Thyroid gland (tissue), 4 donors: ENCODE measurements around the gene ZNRF1.

ENCODE experiments used
- POLR2A ChIP-seq, 2 donors: fragments of 450-650 bp; IDR thresholded peaks; one replicate each; pipeline ENCODE4 v1.6.1; 2017; ENCODE audit warnings: antibody characterized with exemption in 2 of 2, mild to moderate bottlenecking in 2 of 2, moderate library complexity in 1 of 2
- TF ChIP-seq, protein P1 (sequence below), 6 experiments: fragments of 200-600 bp in 3 of 6; fragments of 450-650 bp in 3 of 6; sonication (generic) in 3 of 6; IDR thresholded peaks; one replicate each; pipeline ENCODE4 v1.5.1; 2016 to 2019; ENCODE audit warnings: antibody characterized with exemption in 6 of 6, mild to moderate bottlenecking in 2 of 6, inconsistent platforms in 1 of 6, moderate library complexity in 1 of 6

DNA sequence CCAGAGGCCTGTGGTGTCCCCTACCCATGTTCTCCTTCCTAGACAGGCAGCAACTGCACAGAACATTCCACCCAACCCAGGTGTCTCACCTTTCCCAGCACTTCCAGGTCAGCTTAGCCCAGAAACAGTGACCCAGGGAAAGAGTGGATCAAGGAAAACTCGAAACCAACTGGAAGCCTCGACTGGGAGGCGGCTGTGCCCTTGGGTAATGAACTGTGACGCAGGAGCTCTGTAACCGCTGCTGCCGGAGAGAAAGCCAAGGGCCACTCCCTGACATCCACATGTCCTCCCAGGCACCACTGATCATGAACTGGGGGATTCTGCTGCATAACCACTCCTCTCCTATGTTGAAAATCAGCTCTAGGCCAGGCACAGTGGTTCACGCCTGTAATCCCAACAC lies 48.3 kb upstream of the ZNRF1 start:
- TF ChIP-seq, protein P1, sequence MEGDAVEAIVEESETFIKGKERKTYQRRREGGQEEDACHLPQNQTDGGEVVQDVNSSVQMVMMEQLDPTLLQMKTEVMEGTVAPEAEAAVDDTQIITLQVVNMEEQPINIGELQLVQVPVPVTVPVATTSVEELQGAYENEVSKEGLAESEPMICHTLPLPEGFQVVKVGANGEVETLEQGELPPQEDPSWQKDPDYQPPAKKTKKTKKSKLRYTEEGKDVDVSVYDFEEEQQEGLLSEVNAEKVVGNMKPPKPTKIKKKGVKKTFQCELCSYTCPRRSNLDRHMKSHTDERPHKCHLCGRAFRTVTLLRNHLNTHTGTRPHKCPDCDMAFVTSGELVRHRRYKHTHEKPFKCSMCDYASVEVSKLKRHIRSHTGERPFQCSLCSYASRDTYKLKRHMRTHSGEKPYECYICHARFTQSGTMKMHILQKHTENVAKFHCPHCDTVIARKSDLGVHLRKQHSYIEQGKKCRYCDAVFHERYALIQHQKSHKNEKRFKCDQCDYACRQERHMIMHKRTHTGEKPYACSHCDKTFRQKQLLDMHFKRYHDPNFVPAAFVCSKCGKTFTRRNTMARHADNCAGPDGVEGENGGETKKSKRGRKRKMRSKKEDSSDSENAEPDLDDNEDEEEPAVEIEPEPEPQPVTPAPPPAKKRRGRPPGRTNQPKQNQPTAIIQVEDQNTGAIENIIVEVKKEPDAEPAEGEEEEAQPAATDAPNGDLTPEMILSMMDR (IDR thresholded peaks at IDR 0.05), result no peak
- no peak for TF ChIP-seq POLR2A (IDR thresholded peaks at IDR 0.05)
